Measurements from ENCODE around the gene COL27A1.

DNA sequence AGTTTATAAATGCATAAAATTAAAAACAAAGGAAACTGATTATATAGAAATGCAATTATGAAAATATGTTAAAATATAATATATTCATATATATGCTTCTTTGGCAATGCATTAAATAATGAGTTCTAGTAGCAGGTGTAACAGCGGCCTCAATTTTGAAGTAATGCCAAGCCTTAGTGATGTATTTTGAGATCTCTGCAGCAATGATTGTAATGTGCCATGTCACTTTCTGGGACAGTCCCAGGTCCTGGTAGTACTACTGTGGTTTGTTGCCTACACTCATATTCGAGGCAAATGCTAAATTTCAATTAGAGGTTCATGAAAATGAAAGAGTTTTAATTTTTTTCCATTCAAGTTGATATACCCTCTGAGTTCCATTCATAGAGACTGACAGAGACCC lies 91.7 kb downstream of the COL27A1 start:
- TF ChIP-seq, protein P1, sequence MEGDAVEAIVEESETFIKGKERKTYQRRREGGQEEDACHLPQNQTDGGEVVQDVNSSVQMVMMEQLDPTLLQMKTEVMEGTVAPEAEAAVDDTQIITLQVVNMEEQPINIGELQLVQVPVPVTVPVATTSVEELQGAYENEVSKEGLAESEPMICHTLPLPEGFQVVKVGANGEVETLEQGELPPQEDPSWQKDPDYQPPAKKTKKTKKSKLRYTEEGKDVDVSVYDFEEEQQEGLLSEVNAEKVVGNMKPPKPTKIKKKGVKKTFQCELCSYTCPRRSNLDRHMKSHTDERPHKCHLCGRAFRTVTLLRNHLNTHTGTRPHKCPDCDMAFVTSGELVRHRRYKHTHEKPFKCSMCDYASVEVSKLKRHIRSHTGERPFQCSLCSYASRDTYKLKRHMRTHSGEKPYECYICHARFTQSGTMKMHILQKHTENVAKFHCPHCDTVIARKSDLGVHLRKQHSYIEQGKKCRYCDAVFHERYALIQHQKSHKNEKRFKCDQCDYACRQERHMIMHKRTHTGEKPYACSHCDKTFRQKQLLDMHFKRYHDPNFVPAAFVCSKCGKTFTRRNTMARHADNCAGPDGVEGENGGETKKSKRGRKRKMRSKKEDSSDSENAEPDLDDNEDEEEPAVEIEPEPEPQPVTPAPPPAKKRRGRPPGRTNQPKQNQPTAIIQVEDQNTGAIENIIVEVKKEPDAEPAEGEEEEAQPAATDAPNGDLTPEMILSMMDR (IDR thresholded peaks at IDR 0.05; ENCODE audit: insufficient read depth, low read length), result no peak
- TF ChIP-seq POLR2AphosphoS5 (IDR thresholded peaks at IDR 0.05; ENCODE audit: low read depth) (no peak), GABPA (IDR thresholded peaks at IDR 0.05; ENCODE audit: low read depth) (no peak)
- TF ChIP-seq, protein P2, sequence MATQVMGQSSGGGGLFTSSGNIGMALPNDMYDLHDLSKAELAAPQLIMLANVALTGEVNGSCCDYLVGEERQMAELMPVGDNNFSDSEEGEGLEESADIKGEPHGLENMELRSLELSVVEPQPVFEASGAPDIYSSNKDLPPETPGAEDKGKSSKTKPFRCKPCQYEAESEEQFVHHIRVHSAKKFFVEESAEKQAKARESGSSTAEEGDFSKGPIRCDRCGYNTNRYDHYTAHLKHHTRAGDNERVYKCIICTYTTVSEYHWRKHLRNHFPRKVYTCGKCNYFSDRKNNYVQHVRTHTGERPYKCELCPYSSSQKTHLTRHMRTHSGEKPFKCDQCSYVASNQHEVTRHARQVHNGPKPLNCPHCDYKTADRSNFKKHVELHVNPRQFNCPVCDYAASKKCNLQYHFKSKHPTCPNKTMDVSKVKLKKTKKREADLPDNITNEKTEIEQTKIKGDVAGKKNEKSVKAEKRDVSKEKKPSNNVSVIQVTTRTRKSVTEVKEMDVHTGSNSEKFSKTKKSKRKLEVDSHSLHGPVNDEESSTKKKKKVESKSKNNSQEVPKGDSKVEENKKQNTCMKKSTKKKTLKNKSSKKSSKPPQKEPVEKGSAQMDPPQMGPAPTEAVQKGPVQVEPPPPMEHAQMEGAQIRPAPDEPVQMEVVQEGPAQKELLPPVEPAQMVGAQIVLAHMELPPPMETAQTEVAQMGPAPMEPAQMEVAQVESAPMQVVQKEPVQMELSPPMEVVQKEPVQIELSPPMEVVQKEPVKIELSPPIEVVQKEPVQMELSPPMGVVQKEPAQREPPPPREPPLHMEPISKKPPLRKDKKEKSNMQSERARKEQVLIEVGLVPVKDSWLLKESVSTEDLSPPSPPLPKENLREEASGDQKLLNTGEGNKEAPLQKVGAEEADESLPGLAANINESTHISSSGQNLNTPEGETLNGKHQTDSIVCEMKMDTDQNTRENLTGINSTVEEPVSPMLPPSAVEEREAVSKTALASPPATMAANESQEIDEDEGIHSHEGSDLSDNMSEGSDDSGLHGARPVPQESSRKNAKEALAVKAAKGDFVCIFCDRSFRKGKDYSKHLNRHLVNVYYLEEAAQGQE (IDR thresholded peaks at IDR 0.05; ENCODE audit: insufficient replicate concordance, low read depth), result no peak
